AML-193 (cell line): ENCODE data around the gene PIGP.
"Not testable (repeated sequence)": the region's sequence is repeated elsewhere in the genome, so short reads cannot be mapped to it uniquely, and the experiment has no call there.

ENCODE experiments used
- DNase-seq, 2 experiments: peaks; one replicate each; lab custom pipeline; 2025; lab: John Stamatoyannopoulos, UW

The PIGP gene

GRCh38 chr21:37076087-37076850 is 3.4 kb upstream of the PIGP start:
- DNase-seq, result no peak

DNA sequence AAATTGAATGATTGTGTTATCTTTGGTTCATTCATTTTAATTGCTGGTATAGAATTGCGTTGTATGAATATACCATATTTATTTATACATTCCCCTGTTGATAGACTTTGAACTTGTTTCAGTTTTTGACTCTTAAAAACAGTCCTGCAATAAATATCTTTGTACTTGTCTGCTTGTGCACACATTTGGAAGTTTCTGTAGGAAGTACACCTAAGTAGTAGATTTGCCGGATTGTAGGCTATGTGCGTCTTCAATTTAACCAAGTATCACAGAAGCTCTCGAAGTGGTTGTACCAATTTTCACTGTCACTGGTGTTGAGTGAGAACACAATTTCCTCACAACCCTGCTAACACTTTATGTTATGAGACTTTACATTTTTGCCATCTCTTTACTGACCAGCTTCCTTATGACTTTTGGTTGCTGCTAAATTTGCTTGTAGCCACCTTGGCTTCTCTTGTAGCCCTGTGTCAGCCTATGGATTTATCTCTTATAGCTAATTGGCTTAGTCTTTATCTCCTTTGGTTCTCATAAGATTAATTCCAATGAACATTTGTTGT is 2.4 kb upstream of the PIGP start:
- no peak for DNase-seq

DNA sequence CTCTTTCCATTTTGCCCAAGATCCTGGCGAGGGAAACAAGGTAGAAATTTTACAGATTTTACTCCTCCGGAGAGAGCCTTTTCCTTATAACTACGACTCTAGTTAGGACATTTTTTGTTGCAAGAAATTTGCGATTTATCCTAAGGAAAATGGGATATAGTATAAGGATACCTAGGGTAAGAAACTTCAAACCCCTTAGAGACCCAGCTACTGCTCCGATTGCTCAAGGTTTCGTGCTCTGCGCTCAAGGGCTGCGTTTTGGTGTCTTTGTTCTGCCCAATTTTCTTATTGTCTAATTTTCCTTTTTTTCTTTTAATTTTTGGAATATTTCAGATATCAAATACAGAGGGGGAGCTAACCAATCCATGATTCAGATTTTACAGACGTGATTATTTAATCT is 1.7 kb upstream of the PIGP start:
- DNase-seq, result no peak

- DNase-seq, result no peak
Observed at GRCh38 chr21:37074197-37074510, 1.3 kb upstream of the PIGP start.

DNA sequence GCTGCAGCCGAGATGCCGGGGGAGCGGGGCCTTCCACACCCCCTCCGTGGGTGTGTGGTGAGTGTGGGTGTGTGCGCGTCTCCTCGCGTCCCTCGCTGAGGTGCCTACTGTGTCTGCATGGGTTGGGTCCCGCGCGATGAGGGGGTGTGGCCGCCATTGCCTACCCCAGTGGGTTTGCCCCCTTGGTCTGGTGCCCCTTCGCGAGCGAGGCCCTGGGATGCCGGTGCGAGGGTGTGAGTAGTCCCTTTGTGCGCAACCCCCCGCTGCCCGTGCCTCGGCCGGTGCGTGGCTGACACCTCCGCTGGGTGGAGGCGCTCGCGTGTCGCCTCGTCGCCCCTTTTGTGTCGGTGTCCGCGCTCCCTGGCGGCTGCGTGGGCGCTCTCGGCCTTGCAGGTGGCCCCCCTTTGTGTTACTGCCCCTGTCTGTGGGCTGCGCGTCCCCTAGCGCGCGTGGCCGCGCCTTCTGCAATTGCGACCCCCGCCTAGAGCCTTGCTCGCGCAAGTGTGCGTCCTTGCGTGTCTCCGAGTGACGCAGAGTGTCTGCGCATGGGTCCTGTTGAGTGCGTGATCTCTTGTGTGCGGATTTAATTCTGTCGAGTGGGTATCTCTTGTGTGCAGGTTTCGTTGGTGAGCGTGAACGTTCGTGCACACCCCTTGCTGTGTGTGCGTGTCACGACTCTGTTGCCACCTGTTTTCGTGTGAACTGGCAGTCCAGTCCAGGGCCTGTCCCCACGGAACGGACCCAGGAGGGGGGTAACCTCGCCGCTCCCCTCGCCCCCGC is 736 bp upstream of the PIGP start:
- peak in 1 of 2 experiments; percentile 28 for DNase-seq

GRCh38 chr21:37072274-37072987 is 440 bp downstream of the PIGP start:
- peak; percentile 46 to 71 for DNase-seq

- DNase-seq, result peak in 1 of 2 experiments; percentile 28
Observed at GRCh38 chr21:37071561-37072273, 1.2 kb downstream of the PIGP start.

GRCh38 chr21:37065561-37066177 is 7.2 kb downstream of the PIGP start:
- no peak for DNase-seq

- no peak for DNase-seq
Observed at GRCh38 chr21:37064841-37065240, 8.0 kb downstream of the PIGP start.

GRCh38 chr21:37063433-37063832 is 9.4 kb downstream of the PIGP start:
- no peak for DNase-seq

DNA sequence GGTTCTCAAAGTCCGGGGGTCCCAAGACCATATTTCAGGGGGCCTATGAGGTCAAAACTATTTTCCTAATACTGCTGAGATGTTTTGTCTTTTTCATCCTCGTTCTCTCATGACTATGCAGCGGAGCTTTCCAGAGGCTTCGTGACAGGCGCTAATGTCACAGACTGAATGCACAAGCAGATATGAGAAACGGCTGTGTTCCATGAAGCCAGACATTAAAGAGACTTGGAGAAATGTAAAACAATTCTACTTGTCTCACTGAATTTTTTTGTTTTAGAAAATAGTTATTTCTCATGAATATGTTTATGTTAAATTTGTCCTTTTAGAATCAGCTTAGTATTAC is 10.3 kb downstream of the PIGP start:
- DNase-seq, result no peak

- no peak for DNase-seq
Observed at GRCh38 chr21:37061926-37062592, 10.8 kb downstream of the PIGP start.

GRCh38 chr21:37060296-37060695 is 12.6 kb downstream of the PIGP start:
- DNase-seq, result no peak

- no peak for DNase-seq
Observed at GRCh38 chr21:37059181-37059580, 13.7 kb downstream of the PIGP start.

- DNase-seq, result peak in 1 of 2 experiments; percentile 16
Observed at GRCh38 chr21:37058261-37058660, 14.6 kb downstream of the PIGP start.

GRCh38 chr21:37057614-37058013 is 15.3 kb downstream of the PIGP start:
- DNase-seq, result no peak

DNA sequence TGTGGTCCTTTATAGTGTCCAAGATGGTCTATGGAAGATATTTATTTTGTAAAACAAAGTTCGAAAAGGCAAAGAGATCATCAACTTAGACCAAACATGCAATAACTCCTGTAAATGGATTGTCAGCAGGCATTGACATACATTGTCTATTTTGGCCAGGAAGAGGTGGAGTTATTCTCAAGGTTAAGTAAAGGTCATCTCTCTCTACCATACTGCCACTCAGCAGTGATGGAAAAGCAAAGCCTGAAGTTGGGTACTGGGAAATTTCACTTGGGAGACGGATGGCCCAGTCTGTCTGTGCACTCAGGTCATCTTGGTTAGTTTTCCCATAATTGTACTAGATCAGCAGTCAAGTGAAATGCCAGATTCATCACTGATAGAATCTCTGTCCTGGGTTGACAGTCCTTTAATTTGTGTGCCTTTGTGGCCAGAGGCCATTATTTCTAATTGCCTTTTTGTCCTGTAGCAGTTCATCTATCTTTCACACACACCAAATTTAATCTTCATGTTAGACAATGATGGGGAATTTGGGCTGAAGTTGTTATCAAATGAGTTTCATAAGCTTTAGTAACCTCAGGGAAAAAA is 17.5 kb downstream of the PIGP start:
- no peak for DNase-seq

DNA sequence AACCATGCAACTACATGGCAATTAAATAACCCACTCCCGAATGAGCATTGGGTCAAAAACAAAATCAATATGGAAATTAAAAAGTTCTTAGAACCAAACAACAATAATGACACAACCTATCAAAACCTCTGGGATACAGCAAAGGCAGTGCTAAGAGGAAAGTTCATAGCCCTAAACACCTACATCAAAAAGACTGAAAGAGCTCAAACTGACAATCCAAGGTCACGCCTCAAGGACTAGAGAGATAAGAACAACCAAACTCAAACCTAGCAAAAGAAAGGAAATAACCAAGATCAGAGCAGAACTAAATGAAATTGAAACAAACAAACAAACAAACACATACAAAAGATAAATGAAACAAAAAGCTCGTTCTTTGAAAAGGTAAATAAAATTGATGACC is 23.1 kb downstream of the PIGP start:
- DNase-seq, result not testable (repeated sequence)

DNA sequence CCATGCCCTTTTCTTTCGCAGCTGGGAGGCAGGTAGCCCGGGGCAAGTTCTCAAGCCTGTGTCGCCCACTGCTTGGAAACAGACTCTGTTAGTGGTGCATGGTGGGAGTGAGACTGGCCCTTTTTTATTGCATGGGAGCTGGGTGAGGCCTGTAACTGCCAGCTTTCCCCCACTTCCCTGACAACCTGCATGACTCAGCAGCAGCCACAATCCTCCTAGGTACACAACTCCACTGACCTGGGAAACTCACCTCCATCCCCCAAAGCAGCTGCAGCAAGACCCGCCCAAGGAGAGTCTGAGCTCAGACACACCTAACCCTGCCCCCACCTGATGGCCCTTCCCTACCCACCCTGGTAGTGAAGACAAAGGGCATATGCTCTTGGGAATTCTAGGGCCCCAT is 25.8 kb downstream of the PIGP start:
- DNase-seq, result no peak

GRCh38 chr21:37045556-37045955 is 27.3 kb downstream of the PIGP start:
- no peak for DNase-seq

DNA sequence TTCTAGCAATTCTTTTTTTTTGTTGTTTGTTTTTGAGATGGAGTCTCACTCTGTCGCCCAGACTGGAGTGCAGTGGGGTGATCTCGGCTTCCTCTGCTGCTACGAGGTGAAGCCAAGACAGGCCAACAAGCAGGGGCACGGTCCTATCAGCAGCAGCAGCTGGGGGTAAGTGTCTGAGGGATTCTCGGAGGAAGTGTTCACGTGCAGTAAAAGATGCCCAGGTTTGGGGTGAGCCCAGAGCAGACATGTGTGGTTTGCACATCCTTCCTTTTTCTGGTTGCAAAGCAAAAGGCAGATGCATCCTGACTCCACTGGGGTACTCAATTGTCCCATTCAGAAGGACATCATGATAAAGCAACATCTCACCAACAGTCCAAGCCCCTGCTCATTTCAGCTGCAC is 27.7 kb downstream of the PIGP start:
- DNase-seq, result peak; percentile 87 to 92
